GM13976 (cell line): ENCODE measurements around the gene DBH.

Experiments
- DNase-seq: peaks from one replicate; pipeline ENCODE4 v3.0.0; 2012; ENCODE audit warnings: low spot score
- in situ Hi-C: fragments of 300-500 bp; cut with MboI; formaldehyde crosslinking; loops from one replicate; pipeline ENCODE4 v1.12.0; 2022; ENCODE audit warnings: low sequenced_read_pairs, mixed read lengths, inconsistent platforms; ENCODE audit not compliant: unreplicated experiment
- TF ChIP-seq, protein P1 (sequence below): IDR thresholded peaks from 2 replicates; pipeline ENCODE4 v1.5.1; 2012; ENCODE audit warnings: borderline replicate concordance, mild to moderate bottlenecking; ENCODE audit not compliant: insufficient read depth; ENCODE audit errors: extremely low read depth, missing control alignments, control extremely low read depth

The DBH gene

DNA sequence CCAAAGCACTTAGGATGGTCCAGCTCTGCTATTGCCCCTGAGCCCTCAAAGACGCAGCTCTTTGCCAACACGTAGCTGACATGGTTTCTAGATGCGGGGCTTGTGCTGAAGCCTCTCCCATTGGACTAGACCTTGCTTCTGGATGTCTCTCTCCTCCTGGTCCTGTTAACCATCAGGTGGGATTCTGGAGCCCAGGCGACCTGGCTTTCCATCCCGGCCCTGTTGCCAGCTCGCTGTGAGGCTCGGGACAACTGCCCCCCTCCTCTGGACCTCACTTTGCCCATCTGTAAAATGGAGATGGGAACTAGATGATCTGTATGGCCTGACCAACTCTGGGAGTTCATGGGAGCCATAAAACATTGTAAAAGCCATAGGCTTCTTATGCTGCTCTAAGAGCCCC lies 4.0 kb downstream of the DBH start:
- no peak for DNase-seq
- in situ Hi-C loops = no loop called here
- TF ChIP-seq, protein P1, sequence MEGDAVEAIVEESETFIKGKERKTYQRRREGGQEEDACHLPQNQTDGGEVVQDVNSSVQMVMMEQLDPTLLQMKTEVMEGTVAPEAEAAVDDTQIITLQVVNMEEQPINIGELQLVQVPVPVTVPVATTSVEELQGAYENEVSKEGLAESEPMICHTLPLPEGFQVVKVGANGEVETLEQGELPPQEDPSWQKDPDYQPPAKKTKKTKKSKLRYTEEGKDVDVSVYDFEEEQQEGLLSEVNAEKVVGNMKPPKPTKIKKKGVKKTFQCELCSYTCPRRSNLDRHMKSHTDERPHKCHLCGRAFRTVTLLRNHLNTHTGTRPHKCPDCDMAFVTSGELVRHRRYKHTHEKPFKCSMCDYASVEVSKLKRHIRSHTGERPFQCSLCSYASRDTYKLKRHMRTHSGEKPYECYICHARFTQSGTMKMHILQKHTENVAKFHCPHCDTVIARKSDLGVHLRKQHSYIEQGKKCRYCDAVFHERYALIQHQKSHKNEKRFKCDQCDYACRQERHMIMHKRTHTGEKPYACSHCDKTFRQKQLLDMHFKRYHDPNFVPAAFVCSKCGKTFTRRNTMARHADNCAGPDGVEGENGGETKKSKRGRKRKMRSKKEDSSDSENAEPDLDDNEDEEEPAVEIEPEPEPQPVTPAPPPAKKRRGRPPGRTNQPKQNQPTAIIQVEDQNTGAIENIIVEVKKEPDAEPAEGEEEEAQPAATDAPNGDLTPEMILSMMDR = no peak

DNA sequence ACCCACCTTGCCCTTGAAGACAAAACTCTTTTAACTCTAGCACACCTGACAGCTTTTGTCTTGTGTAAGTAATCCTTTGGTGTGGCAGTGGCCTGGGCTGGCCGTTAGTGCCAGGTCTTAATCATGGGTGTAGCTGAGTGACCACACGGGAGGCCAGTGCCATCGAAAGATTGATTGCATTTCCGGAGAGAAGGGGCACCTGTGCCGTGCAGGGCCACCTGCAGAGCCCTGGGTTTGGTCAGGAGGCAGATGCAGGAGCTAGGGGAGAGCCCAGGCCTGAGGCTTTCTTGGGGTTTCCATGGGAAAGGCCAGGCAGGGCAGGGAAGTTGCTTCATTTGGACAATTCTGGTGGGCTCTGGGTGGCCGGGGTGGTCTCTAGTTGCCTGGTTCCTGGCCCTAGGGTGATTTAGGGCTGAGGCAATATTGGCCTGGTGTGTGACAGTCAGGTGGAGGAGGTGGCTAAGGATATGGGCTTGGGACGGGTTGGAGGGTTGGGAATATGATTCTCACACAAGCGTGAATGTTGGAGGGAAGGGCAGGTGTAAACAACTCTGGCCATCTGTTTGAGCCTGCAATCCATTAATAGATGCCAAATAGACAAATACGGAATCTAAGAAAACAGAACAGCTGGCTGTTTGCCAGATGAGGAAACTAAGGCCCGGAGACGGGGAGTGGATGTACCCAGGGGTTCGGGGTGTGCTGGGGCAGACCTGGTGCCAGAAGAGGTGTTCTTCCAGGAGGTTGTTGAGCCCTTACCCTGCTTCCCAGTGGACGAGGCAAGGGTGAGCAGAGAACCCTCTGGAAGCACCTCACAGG lies 4.6 kb downstream of the DBH start:
- DNase-seq = no peak
- in situ Hi-C loops = no loop called here
- TF ChIP-seq, protein P1 = no peak

DNA sequence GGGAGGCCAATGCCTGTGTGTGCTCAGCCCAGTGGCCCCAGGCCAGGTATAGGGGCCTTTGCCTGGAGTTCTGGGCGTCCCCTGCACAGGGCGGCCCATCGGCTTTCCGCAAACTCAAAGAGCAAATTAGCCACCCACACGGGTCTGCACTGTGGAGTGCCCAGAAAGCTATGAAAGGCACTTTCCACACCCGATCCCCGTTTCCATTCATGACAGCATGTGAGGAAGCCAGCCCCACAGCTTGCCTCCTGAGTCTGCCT lies 5.2 kb downstream of the DBH start:
- in situ Hi-C loops = no loop called here
- TF ChIP-seq, protein P1 = no peak
- DNase-seq = no peak

DNA sequence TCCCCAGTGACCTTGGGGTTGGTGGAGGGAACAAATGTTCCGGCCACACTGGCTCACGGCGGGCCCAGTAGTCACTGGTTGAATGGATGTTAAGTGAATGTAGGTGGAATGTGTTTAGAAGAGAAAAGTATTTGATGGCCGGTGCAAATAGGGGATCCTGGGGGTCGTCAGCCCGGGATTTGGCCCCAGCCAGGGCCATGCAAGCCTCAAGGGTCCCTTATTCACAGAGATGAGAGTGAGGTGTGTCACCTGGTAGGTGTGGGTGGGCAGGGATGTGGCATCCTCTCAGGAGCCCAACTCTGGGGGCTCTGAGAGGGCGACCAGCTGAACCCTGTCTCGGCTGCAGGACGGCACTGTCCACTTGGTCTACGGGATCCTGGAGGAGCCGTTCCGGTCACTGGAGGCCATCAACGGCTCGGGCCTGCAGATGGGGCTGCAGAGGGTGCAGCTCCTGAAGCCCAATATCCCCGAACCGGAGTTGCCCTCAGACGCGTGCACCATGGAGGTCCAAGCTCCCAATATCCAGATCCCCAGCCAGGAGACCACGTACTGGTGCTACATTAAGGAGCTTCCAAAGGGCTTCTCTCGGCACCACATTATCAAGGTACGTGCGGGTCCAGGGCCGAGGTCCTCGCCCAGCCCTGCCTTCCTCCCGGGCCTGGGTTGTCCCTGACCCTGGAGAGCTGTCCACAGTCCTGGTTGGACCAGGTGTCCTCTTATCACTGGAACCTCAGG lies 5.9 kb downstream of the DBH start:
- DNase-seq = no peak
- in situ Hi-C loops = no loop called here
- TF ChIP-seq, protein P1 = no peak

DNA sequence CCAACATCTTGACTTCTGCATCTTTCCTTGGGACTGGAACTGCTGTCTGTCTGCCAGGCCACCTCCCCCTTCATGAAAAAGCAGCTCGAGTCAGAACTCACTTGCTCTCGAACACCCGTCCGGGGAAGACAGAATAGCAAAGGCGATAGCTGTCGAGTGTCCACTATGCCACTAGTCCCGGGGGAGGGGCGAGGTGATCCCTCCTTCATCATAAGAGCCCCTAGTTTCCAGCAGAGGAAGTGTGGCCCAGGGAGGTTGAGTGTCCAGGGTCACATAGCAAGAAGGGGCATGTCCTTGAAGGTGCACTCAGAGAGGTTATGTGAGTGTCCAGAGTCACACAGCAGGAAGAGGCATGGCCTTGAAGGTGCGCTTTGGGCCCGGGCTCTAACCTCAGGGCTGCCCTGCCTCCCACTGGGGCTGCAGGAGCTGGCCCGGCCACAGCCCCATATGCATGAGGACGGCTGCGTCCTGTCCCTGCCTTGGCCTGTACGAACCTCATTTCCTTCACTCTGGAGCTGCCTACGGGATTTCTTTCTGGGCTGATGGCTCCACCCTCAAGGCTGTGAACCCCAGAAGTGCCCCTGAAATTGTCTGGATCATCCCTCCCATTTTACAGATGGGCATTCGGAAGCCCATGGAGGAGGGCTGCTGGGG lies 6.7 kb downstream of the DBH start:
- in situ Hi-C loops = no loop called here
- TF ChIP-seq, protein P1 = no peak
- DNase-seq = no peak

DNA sequence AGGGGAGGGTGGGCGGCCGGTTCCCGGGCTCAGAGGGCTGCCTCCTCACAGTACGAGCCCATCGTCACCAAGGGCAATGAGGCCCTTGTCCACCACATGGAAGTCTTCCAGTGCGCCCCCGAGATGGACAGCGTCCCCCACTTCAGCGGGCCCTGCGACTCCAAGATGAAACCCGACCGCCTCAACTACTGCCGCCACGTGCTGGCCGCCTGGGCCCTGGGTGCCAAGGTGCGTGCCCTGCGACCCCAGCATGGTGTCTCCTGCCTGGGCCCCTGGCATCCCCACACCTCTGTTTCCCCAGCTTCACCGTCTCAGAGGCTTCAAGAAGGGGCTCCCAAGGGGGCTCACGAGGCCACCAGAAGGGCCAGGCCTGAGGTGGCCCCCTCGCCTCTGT lies 7.2 kb downstream of the DBH start:
- no peak for DNase-seq
- in situ Hi-C loops = no loop called here
- TF ChIP-seq, protein P1 = no peak
